Karpas-422 (cell line): Measurements from ENCODE around the gene STARD7. TPM values are rescaled to one million over a fixed set of nuclear protein-coding genes. Genes with fewer than 3 reads are reported as not detected.

Experiments
- DNase-seq: peaks from one replicate; pipeline ENCODE4 v3.0.0-alpha.2; 2015
- H2AFZ ChIP-seq: fragments of 200-600 bp; sonication (generic); 2 replicates; pipeline ENCODE4 v1.6.1; 2014; ENCODE audit warnings: antibody characterized with exemption, low read length, mixed read lengths
- H3K27ac ChIP-seq: fragments of 200-600 bp; sonication (generic); 2 replicates; pipeline ENCODE4 v1.5.1; 2014; ENCODE audit warnings: mild to moderate bottlenecking, low read length, moderate library complexity
- H3K27me3 ChIP-seq: fragments of 200-600 bp; sonication (generic); 2 replicates; pipeline ENCODE4 v1.6.1; 2014; ENCODE audit warnings: low read length, mixed read lengths
- H3K36me3 ChIP-seq: fragments of 200-600 bp; sonication (generic); 2 replicates; pipeline ENCODE4 v1.6.1; 2014; ENCODE audit warnings: low read length, mixed read lengths; ENCODE audit not compliant: insufficient read depth
- H3K4me1 ChIP-seq: fragments of 200-600 bp; sonication (generic); 2 replicates; pipeline ENCODE4 v1.6.1; 2014; ENCODE audit warnings: mild to moderate bottlenecking, low read length, mixed read lengths
- H3K4me2 ChIP-seq: fragments of 200-600 bp; sonication (generic); 2 replicates; pipeline ENCODE4 v1.6.1; 2014; ENCODE audit warnings: low read length, low read depth, mild to moderate bottlenecking; ENCODE audit not compliant: poor library complexity, severe bottlenecking
- H3K4me3 ChIP-seq: fragments of 200-600 bp; sonication (generic); 2 replicates; pipeline ENCODE4 v1.5.1; 2014; ENCODE audit warnings: mild to moderate bottlenecking, antibody characterized with exemption, low read length, mixed read lengths
- H3K79me2 ChIP-seq: fragments of 200-600 bp; sonication (generic); 2 replicates; pipeline ENCODE4 v1.6.1; 2014; ENCODE audit warnings: mild to moderate bottlenecking, low read length, mixed read lengths
- H3K9ac ChIP-seq: fragments of 200-600 bp; sonication (generic); 2 replicates; pipeline ENCODE4 v1.6.0; 2014; ENCODE audit warnings: low read length
- H3K9me2 ChIP-seq: fragments of 200-600 bp; sonication (generic), shearing (Covaris generic); replicated peaks from 2 replicates; pipeline ENCODE4 v1.6.0; 2014; ENCODE audit warnings: mild to moderate bottlenecking, low read length, moderate library complexity; ENCODE audit not compliant: insufficient read depth
- H3K9me3 ChIP-seq: fragments of 300-700, 200-600 bp; sonication (generic); 2 replicates; pipeline ENCODE4 v1.6.1; 2014; ENCODE audit warnings: low read length, mixed read lengths
- H4K20me1 ChIP-seq: fragments of 200-600 bp; sonication (generic); 2 replicates; pipeline ENCODE4 v1.6.1; 2014; ENCODE audit warnings: mild to moderate bottlenecking, antibody characterized with exemption, low read length, low read depth; ENCODE audit not compliant: insufficient read depth
- total RNA-seq: library from RNA; depleted of rRNA; stranded (reverse); fragments of >200 nt; shearing (Covaris generic); gene quantifications from 2 replicates; pipeline ENCODE4 v1.2.3, GENCODE V29; 2014; ENCODE audit warnings: low replicate concordance

Gene STARD7
- total RNA-seq, 1 experiment from 2014 or later: 167 TPM

DNA sequence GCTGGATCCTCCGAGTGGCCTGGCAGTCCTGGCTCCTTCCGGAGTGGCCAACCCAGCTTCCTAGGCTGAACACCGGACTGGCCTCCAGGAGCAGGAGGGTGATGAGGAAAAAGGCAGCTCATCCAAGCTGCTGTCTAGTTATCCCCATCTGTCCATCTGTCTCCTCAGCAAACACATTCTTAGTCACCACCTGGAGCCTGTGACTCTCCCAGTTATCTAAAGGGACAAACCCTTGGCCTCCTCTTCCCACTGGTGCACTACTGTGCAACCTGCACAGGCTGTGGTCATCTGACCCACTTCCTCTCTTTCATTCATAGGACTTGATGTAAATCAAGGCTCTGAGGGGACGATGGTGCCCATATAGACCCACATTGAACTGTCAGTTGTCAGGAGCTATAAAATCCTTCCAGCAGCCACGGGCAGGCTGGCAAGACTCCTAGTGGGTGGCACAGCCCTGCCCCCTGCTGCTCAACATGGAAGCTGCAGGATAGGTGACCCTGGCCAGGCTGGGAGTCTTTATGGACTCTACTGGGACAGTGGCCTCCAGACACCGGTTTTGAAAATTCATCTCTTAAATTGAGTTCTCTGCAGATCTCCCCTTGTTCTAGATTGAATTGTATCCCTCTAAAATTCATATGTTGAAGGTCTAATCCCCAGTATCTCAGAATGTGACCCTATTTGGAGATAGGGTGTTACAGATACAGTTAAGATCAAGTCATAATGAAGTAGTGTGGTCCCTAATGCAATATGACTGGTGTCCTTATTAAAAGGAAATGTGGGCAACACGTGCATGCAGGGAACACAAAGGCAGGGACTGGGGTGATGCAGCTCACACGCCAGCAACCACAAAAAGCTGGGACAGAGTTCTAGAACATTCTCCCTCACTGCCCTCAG, 34.1 kb downstream of the STARD7 start:
- H3K9me3 ChIP-seq: peaks cover 4% of the 10 kb centered on the region; the same call in 1 of the 2 replicates
- H3K9me2 ChIP-seq: no peaks in the 10 kb centered on the region
- no peak overlapping the region for H2AFZ ChIP-seq
- no peaks in the 10 kb centered on the region for H4K20me1 ChIP-seq
- H3K79me2 ChIP-seq: no peaks in the 10 kb centered on the region
- no peak overlapping the region for H3K9ac ChIP-seq
- no peak overlapping the region for H3K4me3 ChIP-seq
- H3K27ac ChIP-seq: no peak overlapping the region
- DNase-seq: peak; percentile 90
- no peaks in the 10 kb centered on the region; the same call in 1 of the 2 replicates for H3K36me3 ChIP-seq
- H3K4me1 ChIP-seq: peaks cover 9% of the 10 kb centered on the region
- no peak overlapping the region for H3K4me2 ChIP-seq
- H3K27me3 ChIP-seq: 0 out of 2 replicates have a peak, but pooled peaks cover 2% of the 10 kb centered on the region

DNA sequence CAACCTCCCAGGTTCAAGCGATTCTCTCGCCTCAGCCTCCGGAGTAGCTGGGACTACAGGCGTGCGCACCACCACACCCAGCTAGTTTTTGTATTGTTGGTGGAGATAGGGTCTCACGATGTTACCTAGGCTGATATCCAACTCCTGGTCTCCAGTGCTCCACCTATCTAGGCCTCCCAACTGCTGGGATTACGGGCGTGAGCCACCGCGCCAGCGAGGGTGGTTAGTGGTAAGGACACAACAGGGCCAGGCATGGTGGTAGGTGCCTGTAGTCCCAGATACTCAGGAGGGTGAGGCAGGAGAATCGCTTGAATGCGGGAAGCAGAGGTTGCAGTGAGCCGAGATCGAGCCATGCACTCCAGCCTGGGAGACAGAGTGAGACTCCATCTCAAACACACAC, 36.8 kb downstream of the STARD7 start:
- Histone ChIP-seq H2AFZ (no peak overlapping the region), H3K79me2 (no peaks in the 10 kb centered on the region), H4K20me1 (no peaks in the 10 kb centered on the region), H3K27me3 (0 out of 2 replicates have a peak, but pooled peaks cover 2% of the 10 kb centered on the region), H3K4me2 (no peak overlapping the region), H3K9me3 (peaks cover 4% of the 10 kb centered on the region; the same call in 1 of the 2 replicates), H3K36me3 (no peaks in the 10 kb centered on the region; the same call in 1 of the 2 replicates), H3K4me3 (no peak overlapping the region), H3K9me2 (no peaks in the 10 kb centered on the region), H3K27ac (no peak overlapping the region), H3K9ac (no peak overlapping the region), H3K4me1 (no peaks in the 10 kb centered on the region)
- no peak for DNase-seq

DNA sequence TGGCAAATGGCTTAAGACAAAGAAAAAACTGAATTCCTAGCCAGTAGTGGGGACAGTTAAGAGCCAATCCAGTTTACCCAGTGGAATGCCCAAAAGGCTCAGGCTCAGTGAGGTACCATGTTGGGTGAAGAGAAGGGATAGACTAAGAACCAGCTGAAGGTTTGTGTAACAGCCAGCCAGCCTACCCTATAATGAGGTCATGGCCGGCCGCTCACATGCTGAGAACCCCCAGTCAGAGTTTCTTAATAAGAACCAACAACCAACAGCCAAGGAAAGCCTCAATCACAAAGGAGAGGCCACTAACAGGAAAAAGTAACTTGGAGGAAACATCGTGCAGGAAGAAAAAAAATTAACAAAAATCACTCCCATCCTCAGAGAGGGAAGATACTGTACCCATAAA, 38.0 kb downstream of the STARD7 start:
- no peaks in the 10 kb centered on the region for H4K20me1 ChIP-seq
- H3K9me3 ChIP-seq: peaks cover 4% of the 10 kb centered on the region; the same call in 1 of the 2 replicates
- 0 out of 2 replicates have a peak, but pooled peaks cover 2% of the 10 kb centered on the region for H3K27me3 ChIP-seq
- no peaks in the 10 kb centered on the region; the same call in 1 of the 2 replicates for H3K36me3 ChIP-seq
- no peaks in the 10 kb centered on the region for H3K79me2 ChIP-seq
- H3K4me2 ChIP-seq: no peak overlapping the region
- no peak overlapping the region for H3K4me3 ChIP-seq
- no peaks in the 10 kb centered on the region for H3K4me1 ChIP-seq
- H3K27ac ChIP-seq: no peak overlapping the region
- no peak overlapping the region for H3K9ac ChIP-seq
- no peaks in the 10 kb centered on the region for H3K9me2 ChIP-seq
- DNase-seq: no peak
- H2AFZ ChIP-seq: no peak overlapping the region

DNA sequence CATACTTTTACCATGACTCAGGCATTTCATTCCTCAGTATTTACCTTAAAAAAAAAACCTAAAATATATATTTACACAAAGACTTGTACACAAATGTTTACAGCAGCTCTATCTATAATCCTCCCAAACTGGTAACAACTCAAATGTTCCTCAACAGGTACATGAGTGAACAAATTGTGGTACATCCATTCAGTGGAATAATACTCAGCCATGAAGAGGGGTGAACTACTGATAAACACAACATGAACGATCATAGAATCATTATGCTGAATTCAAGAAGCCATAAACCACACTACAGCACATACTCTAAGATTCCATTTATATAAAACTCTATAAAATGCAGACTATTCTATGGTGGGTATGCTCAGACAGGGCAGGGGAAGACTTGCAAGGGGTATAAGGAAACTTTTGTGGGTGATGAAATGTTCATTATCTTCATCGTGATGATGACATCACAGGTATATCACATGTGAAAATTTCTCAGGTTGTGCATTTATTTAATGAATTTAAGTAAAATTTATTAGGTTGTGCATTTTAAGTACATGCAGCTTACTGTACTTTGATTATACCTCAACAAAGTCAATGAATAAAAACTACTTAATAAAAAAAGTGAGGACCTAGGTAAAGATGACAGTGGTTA, 38.6 kb downstream of the STARD7 start:
- Histone ChIP-seq H3K4me3 (no peak overlapping the region), H3K4me2 (no peak overlapping the region), H3K9me2 (no peaks in the 10 kb centered on the region), H3K4me1 (peaks cover under 1% of the 10 kb centered on the region), H3K9me3 (peaks cover 4% of the 10 kb centered on the region; the same call in 1 of the 2 replicates), H3K27ac (no peak overlapping the region), H3K27me3 (0 out of 2 replicates have a peak, but pooled peaks cover 2% of the 10 kb centered on the region), H3K36me3 (no peaks in the 10 kb centered on the region; the same call in 1 of the 2 replicates), H3K79me2 (no peaks in the 10 kb centered on the region), H2AFZ (no peak overlapping the region), H4K20me1 (no peaks in the 10 kb centered on the region), H3K9ac (no peak overlapping the region)
- DNase-seq: no peak

DNA sequence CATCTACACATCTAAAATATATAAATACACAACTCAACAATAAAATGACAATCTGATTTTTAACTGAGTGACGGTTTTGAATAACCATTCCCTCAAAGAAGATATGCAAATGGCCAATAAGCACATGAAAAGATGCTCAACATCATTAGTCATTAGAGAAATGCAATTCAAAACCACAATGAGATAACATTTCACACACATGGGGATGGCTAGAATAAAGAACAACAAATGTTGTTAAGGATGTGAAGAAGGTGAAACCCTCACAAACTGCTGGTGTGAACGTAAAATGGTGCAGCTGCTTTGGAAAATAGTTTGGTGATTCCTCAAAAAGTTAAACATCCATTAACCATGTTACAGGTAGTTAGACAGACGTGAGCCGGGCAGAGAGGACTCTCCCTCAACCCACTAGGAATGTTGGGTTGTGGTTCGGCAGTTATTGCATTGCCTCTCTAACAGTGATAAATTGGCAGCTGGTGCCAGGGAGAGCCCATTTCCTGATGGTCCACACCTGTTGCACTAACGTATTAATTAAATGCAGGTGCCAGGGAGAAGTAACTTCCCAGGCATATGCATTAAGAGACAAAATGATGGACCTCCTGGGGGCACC, 41.1 kb downstream of the STARD7 start:
- DNase-seq: no peak
- H3K4me2 ChIP-seq: no peak overlapping the region
- H3K79me2 ChIP-seq: no peaks in the 10 kb centered on the region
- 0 out of 2 replicates have a peak, but pooled peaks cover 2% of the 10 kb centered on the region for H3K27me3 ChIP-seq
- H3K9ac ChIP-seq: no peak overlapping the region
- H3K36me3 ChIP-seq: no peaks in the 10 kb centered on the region; the same call in 1 of the 2 replicates
- H2AFZ ChIP-seq: no peak overlapping the region
- H3K4me1 ChIP-seq: peaks cover 19% of the 10 kb centered on the region
- no peaks in the 10 kb centered on the region for H3K9me2 ChIP-seq
- H3K9me3 ChIP-seq: peaks cover 4% of the 10 kb centered on the region; the same call in 1 of the 2 replicates
- H4K20me1 ChIP-seq: no peaks in the 10 kb centered on the region
- H3K4me3 ChIP-seq: no peak overlapping the region
- no peak overlapping the region for H3K27ac ChIP-seq

DNA sequence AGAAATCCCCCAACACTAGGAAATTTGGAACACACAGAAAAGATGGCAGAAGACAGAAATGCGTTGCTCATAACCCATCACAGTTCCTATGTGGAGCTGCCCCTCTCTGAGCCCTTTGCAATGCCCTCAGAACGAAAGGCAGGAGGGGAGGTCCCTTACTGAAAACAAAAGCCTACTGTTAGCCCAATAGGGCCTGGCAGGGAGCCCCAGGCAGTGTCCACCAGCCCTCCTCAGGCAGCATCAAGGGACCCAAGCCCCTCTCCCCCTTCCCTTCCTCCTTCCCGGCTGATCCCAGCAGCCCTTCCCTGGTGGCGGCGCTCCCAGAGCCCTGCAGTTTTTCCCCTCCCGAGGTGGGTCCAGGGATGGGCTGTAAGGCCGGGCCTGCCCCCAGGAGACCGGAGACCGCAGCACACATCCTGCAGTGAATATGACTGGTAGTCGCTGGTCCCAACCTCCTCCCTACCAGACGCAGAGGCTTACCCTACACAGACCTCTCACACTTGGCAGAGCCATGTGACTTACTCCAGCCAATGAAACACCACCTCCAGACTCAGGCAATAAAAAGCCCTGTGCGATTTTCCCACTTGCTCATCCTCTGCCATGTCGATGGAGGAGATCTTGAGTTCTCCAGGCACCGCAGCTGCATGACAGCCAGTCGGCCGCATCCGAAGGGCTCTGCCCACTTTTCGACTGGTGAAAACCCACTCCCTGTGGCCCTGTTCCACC, 44.0 kb downstream of the STARD7 start:
- Histone ChIP-seq H3K36me3 (no peaks in the 10 kb centered on the region), H3K9me3 (no peaks in the 10 kb centered on the region; the same call in 1 of the 2 replicates), H3K27me3 (peaks cover 3% of the 10 kb centered on the region; the same call in 1 of the 2 replicates), H3K4me3 (peak overlapping the region; percentile 41; the same call in 1 of the 2 replicates), H3K4me1 (peaks cover 28% of the 10 kb centered on the region), H3K27ac (no peak overlapping the region), H3K4me2 (peak overlapping the region; percentile 51), H3K79me2 (no peaks in the 10 kb centered on the region), H2AFZ (peak overlapping the region; percentile 94; the same call in 1 of the 2 replicates), H3K9ac (peak overlapping the region; percentile 52), H3K9me2 (no peaks in the 10 kb centered on the region), H4K20me1 (no peaks in the 10 kb centered on the region)
- peak; percentile 79 for DNase-seq

DNA sequence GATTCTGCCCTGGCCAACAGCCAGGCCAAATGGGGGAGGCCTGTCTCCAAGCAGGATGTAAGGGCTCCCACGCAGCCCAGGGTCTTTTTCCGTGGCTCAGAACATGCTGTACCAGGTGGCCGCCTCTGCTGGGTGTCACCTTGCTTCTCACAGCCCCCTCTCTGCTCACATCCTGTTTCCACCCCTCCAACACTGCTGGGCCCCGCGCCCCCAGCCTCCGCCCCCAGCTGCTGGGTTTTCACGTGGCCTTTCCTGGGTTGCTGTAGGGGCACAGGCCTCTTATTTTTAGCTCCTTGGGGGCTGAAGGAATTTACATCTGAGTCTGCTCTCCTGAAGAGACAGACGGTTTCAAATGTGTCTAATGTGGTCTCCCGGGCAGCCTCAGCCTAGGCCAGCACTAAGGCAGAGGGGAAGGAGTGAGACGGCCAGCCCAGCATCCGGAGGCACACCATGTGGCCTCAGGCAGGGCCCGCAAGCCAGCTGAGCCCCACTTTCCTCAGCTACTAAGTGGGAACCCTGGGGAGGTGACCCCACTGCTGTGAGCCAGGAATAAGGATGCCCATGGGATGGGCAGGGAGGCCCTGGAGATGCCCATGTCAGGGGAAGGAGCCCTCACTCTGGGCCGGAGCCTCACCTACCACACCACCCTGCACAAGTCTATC, 44.7 kb downstream of the STARD7 start:
- H3K4me3 ChIP-seq: peak overlapping the region; percentile 41; the same call in 1 of the 2 replicates
- no peaks in the 10 kb centered on the region for H3K36me3 ChIP-seq
- no peaks in the 10 kb centered on the region for H4K20me1 ChIP-seq
- H3K27me3 ChIP-seq: peaks cover 3% of the 10 kb centered on the region; the same call in 1 of the 2 replicates
- no peaks in the 10 kb centered on the region for H3K9me3 ChIP-seq
- H3K4me2 ChIP-seq: peak overlapping the region; percentile 51
- no peaks in the 10 kb centered on the region for H3K79me2 ChIP-seq
- H2AFZ ChIP-seq: peak overlapping the region; percentile 76; the same call in 1 of the 2 replicates
- no peak for DNase-seq
- H3K9ac ChIP-seq: peak overlapping the region; percentile 52
- H3K4me1 ChIP-seq: peaks cover 31% of the 10 kb centered on the region
- no peaks in the 10 kb centered on the region for H3K9me2 ChIP-seq
- no peak overlapping the region for H3K27ac ChIP-seq
